ENCODE results near the gene RIPOR2.

RIPOR2 gene

GRCh38 chr6:24778121-24778520 is 157.6 kb downstream of the RIPOR2 start (continued):
- no peak for TF ChIP-seq ZNF518A (tag by site-specific recombination; conservative IDR thresholded peaks at IDR 0.05; ENCODE audit: low read depth)
- no peak for TF ChIP-seq KLF9 (tag by site-specific recombination; IDR thresholded peaks at IDR 0.05; ENCODE audit: low read depth)
- TF ChIP-seq ZBTB49 (tag by site-specific recombination; IDR thresholded peaks at IDR 0.05; ENCODE audit: low read depth), result no peak
- TF ChIP-seq HIC1 (tag by site-specific recombination; IDR thresholded peaks at IDR 0.05), result no peak
- TF ChIP-seq ZNF214 (tag by site-specific recombination; IDR thresholded peaks at IDR 0.05; ENCODE audit: borderline replicate concordance), result no peak
- peak; percentile 47 for TF ChIP-seq KLF1 (tag by site-specific recombination; IDR thresholded peaks at IDR 0.05)
- TF ChIP-seq ZNF324 (tag by site-specific recombination; IDR thresholded peaks at IDR 0.05), result no peak
- no peak for TF ChIP-seq PRDM2 (tag by site-specific recombination; IDR thresholded peaks at IDR 0.05; ENCODE audit: borderline replicate concordance)
- TF ChIP-seq BCL11B (tag by site-specific recombination; IDR thresholded peaks at IDR 0.05; ENCODE audit: low read depth), result no peak

- peak overlapping the region; percentile 81 for H3K4me3 ChIP-seq (ENCODE audit: low read depth, low read length)
- peaks cover 24 to 51% of the 10 kb centered on the region in 2 experiments for H3K36me3 ChIP-seq (ENCODE audit: control insufficient read depth in 2 of 2, insufficient read depth in 1 of 2, low read length in 2 of 2)
- no peaks in the 10 kb centered on the region for H3K9me3 ChIP-seq (ENCODE audit: control insufficient read depth, insufficient read depth, low read depth, low read length)
- no peak overlapping the region for H3K27ac ChIP-seq (ENCODE audit: extremely low read depth, low read depth, low read length)
- peaks cover 11% of the 10 kb centered on the region for H3K4me1 ChIP-seq (ENCODE audit: control insufficient read depth, insufficient read depth, low read length)
- ChIA-PET POLR2A (interaction anchor here (1.3 to 2.7 kb wide), 2 partner anchors 12 to 59 kb away, joined by 4 to 28 read pairs; partner anchors contain the start of gene C6orf62), CTCF (no interaction called here)
- TF ChIP-seq ZNF366 (tag by site-specific recombination; conservative IDR thresholded peaks at IDR 0.05), result no peak
- no peak for TF ChIP-seq TSHZ1 (tag by site-specific recombination; IDR thresholded peaks at IDR 0.05; ENCODE audit: borderline replicate concordance)
- no peak for TF ChIP-seq ZNF707 (tag by site-specific recombination; IDR thresholded peaks at IDR 0.05)
- TF ChIP-seq TCF7L2 (IDR thresholded peaks at IDR 0.05; ENCODE audit: borderline replicate concordance, low read depth, low read length), result no peak
- no peak for TF ChIP-seq ZNF341 (tag by site-specific recombination; IDR thresholded peaks at IDR 0.05; ENCODE audit: low read depth)
- no peak for TF ChIP-seq ZNF211 (tag by site-specific recombination; IDR thresholded peaks at IDR 0.05; ENCODE audit: low read depth)
- TF ChIP-seq ZNF175 (tag by site-specific recombination; IDR thresholded peaks at IDR 0.05), result no peak
- TF ChIP-seq SP7 (tag by site-specific recombination; IDR thresholded peaks at IDR 0.05), result no peak
Measured at GRCh38 chr6:24777227-24777626, 158.5 kb downstream of the RIPOR2 start.

Measured in HEK293 (cell line).